ENCODE measurements around the gene CAV3.

DNA sequence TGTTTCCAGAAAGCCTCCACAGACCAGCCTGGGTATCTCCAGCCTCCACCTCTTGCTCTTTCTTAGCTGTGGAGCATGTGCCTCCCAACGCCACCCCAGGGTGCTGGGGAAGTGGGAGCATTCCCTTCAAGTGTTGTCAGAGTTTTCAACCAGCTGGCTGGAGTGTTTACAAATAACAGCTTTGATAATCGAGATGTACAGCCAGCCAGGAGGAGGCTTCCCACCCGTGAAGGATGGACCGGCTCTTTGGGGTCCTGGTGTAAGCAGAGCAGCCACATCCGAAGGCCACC, 44.3 kb downstream of the CAV3 start:
- TF ChIP-seq CTCF (conservative IDR thresholded peaks at IDR 0.05) = no peak
- no peak for TF ChIP-seq ZFX (IDR thresholded peaks at IDR 0.05)
